ENCODE results near the gene SYT13. TPM values are rescaled to one million over a fixed set of nuclear protein-coding genes. Genes with fewer than 3 reads are reported as not detected.

SYT13 gene, protein sequence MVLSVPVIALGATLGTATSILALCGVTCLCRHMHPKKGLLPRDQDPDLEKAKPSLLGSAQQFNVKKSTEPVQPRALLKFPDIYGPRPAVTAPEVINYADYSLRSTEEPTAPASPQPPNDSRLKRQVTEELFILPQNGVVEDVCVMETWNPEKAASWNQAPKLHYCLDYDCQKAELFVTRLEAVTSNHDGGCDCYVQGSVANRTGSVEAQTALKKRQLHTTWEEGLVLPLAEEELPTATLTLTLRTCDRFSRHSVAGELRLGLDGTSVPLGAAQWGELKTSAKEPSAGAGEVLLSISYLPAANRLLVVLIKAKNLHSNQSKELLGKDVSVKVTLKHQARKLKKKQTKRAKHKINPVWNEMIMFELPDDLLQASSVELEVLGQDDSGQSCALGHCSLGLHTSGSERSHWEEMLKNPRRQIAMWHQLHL
- 12.1 and 42.2 TPM in 2 replicates for total RNA-seq

DNA sequence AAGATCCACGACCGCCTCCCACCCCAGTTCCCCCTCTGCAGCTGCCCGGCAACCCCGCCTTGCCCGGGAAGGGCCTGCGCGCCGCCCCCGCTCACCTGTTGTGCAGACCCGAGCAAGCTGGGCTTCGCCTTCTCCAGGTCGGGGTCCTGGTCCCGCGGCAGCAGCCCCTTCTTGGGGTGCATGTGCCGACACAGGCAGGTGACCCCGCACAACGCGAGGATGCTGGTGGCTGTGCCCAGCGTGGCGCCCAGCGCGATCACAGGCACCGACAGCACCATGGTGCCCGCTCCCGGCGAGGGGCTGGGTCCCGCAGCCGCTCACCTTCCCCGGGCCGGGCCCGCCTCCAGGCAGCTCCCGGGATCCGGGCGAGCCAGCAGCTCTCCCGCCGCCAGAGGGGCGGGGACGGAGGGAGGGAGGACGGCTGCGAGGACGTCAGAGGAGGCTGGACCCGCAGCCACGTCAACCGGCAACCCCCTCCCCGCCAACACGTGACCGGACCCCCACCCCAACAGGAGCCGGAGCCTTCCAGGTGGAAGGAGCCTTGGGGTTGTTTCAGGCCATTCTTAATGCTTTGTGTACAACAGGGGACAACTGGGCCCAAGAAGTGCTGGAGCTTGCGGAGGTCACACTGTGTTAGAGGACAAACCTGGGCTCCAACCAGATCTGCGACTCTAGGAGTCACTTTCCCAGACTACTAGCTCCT, at the start of gene SYT13:
Gene SYT13, minus strand, starts transcription at position 412 of the 703 bp plus-strand sequence. Its CDS starts 134 bp downstream, at position 278.
- DNase-seq (ENCODE audit: low read depth): no peak

DNA sequence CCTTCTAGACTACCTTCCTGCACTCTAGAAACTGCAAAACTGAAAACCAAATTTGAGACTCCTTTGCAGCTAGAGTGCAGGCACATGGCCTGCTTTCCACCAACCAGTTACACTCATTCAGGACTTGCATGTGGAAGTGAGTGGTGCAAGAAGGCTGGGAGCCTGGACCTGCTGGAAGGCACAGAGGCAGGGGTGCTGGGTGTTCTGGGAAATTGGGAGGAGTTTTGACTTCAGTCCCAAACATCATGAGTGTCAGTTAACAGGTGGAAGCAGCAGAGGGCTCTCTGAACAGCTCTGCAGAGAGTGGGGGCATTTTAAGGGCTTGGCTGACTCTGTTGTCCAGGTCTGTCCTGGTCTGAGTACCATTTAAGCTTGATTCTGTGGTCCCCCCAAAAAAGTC, 49.3 kb upstream of the SYT13 start:
- no peak for DNase-seq (ENCODE audit: low read depth)

- DNase-seq (ENCODE audit: low read depth): no peak
These were observed 48.7 kb upstream of the SYT13 start for GRCh38 chr11:45334836-45335235.

DNA sequence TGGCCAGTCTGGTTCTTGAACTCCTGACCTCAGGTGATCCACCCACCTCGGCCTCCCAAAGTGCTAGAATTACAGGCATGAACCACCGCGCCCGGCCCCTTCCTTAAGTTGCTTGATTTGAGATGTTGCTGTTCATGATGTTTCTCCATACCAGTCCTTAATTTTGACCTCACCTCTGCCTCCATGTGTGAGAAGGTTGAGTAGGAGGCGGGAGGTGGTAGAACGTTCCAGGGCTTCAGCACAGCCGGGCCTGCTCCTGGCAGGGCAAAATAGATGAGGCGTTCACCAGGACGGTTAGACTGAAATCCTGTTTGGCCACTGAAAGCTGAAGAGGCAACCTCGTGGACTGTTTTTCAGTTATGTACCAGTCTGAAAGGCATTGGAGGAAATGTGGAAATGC, 48.3 kb upstream of the SYT13 start:
- no peak for DNase-seq (ENCODE audit: low read depth)

GRCh38 chr11:45333001-45333971, 47.1 kb upstream of the SYT13 start:
- peak; percentile 1 for DNase-seq (ENCODE audit: low read depth)

GRCh38 chr11:45332276-45332934, 46.3 kb upstream of the SYT13 start:
- peak; percentile 35 for DNase-seq (ENCODE audit: low read depth)

GRCh38 chr11:45331839-45332238, 45.7 kb upstream of the SYT13 start:
- DNase-seq (ENCODE audit: low read depth): no peak

DNA sequence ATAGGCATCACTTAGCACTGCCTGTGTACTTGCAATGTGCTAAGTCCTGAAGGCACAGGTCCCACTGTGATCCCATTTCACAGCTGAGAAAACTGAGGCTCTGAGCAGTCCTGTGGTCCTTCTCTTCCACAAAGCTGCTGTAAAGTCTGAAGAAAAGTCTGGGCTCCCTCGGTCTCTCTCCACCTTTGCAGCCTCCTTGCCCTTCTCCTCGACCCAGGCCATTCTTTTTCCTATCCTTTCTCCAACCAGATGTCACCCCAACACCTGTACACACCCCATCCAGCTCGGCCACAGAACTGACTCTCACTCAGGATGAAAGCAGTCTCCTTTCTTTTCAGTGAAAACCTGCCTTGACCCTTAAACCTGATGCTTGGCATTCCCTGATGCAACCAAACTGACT, 42.6 kb upstream of the SYT13 start:
- DNase-seq (ENCODE audit: low read depth): no peak

- no peak for DNase-seq (ENCODE audit: low read depth)
These were observed 38.3 kb upstream of the SYT13 start for GRCh38 chr11:45324459-45324858.

GRCh38 chr11:45323601-45324249, 37.6 kb upstream of the SYT13 start:
- no peak for DNase-seq (ENCODE audit: low read depth)

DNA sequence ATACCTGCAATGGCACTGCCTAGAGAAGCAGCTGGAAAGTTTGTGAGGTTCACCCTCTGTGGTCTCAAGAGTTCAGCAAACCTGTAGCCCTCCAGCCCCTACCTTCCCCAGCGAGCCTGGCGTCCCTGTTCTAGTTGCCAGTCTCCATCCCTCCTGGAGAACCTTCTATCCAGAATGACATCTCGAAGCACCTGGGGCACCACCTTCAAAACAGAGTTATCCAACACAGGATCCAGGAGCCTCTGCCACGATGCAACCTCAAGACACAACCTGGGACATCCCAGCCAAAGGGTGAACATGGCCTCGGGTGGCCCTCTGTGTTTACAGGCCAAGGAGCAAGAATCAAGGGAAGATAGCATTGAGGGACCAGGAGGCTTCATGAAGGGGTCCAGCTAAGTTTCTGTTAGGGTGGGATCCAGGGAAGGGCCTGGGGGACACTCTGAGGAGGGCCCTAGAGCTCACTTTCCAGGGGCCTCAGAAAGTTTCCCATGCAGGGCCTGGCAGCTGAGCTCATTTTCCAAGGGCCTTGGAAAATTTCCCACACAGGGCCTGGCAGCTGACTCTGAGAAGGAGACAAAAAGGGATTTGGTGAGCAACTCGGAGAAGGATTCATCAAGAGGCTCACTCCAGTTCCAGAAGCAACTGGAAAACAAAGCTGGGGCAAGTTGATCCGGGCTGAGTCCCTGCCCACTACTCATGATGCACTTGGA, 36.9 kb upstream of the SYT13 start:
- no peak for DNase-seq (ENCODE audit: low read depth)

- DNase-seq (ENCODE audit: low read depth): no peak
These were observed 36.1 kb upstream of the SYT13 start for GRCh38 chr11:45322111-45322705.

GRCh38 chr11:45321669-45322068, 35.5 kb upstream of the SYT13 start:
- DNase-seq (ENCODE audit: low read depth): no peak

DNA sequence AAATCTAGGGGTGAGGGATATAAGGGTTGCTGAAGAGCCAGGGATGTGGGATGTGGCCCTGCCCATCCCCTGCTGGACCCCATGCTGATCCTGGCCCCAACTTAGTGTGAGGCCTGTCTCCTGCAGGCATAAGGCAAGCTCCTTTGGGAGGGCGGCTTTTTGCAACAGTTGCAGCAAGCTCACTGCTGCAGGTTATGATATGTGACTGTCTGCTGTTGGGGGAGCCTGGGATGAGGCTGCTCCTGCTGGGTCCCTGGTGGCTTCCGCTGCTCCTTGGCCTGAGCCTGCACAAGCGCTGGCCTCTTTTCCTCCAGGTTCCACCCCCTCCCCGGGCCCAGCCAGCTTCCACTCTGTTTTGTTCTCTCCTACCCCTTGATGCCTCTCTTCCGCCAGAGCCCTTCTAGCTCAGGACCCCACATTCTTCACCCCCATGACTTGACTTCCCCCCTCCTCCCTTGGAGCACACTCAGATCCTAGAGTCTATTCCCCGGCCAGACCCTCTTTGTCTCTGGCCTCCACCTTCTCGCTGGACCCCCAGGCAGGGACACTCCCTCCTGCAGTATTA, 35.0 kb upstream of the SYT13 start:
- no peak for DNase-seq (ENCODE audit: low read depth)

- DNase-seq (ENCODE audit: low read depth): no peak
These were observed 34.2 kb upstream of the SYT13 start for GRCh38 chr11:45320371-45320770.

- DNase-seq (ENCODE audit: low read depth): peak; percentile 6
These were observed 32.9 kb upstream of the SYT13 start for GRCh38 chr11:45319077-45319476.

DNA sequence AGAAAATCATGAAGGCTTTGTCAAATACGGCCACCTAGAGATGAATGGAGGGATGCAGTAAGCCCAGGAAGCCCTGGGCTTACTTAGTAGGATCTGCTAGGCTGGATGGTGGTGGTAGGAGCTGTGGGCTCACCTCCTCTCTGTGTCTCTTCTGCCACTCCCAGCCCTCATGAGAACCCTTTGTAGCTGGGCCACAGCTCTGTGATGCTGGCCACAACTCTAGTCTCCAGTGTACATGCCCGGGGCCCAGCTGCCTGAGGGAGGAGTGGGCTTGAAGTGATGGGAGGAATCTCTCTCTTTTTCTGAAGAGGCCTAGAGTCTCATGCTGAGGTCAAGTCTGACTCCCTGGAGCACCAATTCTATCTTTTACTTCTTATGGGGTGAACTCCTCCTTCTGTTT, 32.4 kb upstream of the SYT13 start:
- no peak for DNase-seq (ENCODE audit: low read depth)

GRCh38 chr11:45316258-45316657, 30.1 kb upstream of the SYT13 start:
- DNase-seq (ENCODE audit: low read depth): no peak

- DNase-seq (ENCODE audit: low read depth): no peak
These were observed 28.8 kb upstream of the SYT13 start for GRCh38 chr11:45314900-45315299.

Measured in renal cortical epithelial cell (primary cell).